ENCODE measurements around the gene FOCAD.

DNA sequence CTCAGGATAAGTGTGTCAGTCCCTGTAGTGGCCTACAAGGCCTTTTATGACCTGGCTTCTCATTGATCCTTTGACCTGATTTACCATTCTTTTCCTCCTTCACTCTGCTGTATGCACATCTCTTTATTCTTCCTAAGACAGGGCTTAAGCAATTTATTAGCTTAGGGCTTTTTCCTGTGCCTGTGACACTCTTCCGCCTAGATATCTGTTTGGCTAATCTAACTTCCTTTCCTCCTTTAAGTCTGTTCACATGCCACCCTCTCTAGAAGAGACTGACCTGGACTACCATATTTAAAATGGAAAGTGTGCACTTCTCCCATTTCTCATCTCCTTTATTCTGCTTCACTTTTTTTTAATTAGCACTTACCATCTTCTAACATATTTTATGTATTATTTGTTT is 29.1 kb downstream of the FOCAD start:
- TF ChIP-seq, protein P1, sequence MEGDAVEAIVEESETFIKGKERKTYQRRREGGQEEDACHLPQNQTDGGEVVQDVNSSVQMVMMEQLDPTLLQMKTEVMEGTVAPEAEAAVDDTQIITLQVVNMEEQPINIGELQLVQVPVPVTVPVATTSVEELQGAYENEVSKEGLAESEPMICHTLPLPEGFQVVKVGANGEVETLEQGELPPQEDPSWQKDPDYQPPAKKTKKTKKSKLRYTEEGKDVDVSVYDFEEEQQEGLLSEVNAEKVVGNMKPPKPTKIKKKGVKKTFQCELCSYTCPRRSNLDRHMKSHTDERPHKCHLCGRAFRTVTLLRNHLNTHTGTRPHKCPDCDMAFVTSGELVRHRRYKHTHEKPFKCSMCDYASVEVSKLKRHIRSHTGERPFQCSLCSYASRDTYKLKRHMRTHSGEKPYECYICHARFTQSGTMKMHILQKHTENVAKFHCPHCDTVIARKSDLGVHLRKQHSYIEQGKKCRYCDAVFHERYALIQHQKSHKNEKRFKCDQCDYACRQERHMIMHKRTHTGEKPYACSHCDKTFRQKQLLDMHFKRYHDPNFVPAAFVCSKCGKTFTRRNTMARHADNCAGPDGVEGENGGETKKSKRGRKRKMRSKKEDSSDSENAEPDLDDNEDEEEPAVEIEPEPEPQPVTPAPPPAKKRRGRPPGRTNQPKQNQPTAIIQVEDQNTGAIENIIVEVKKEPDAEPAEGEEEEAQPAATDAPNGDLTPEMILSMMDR (IDR thresholded peaks at IDR 0.05) = no peak
- no peak for TF ChIP-seq POLR2AphosphoS5 (IDR thresholded peaks at IDR 0.05)

All from stomach (tissue), 4 donors.